HEK293T (cell line): ENCODE results near the gene HSDL1.

Experiments
- ARNT ChIP-seq: fragments of 450-650 bp; IDR thresholded peaks from 2 replicates; pipeline ENCODE4 v1.6.1; 2017; ENCODE audit warnings: mild to moderate bottlenecking
- BHLHE40 ChIP-seq: fragments of 450-650 bp; IDR thresholded peaks from 2 replicates; pipeline ENCODE4 v1.6.1; 2016; ENCODE audit warnings: mild to moderate bottlenecking, moderate library complexity, borderline replicate concordance
- ELF4 ChIP-seq: fragments of 450-650 bp; IDR thresholded peaks from 2 replicates; pipeline ENCODE4 v1.6.1; 2017; ENCODE audit warnings: antibody characterized with exemption
- FOXA1 ChIP-seq: fragments of 450-650 bp; IDR thresholded peaks from 2 replicates; pipeline ENCODE4 v1.6.1; 2016; ENCODE audit warnings: mild to moderate bottlenecking
- FOXK2 ChIP-seq: fragments of 450-650 bp; IDR thresholded peaks from 2 replicates; pipeline ENCODE4 v1.6.1; 2016; ENCODE audit warnings: mild to moderate bottlenecking
- FOXM1 ChIP-seq: fragments of 450-650 bp; IDR thresholded peaks from 2 replicates; pipeline ENCODE4 v1.6.1; 2017; ENCODE audit warnings: mild to moderate bottlenecking, borderline replicate concordance
- HDGF ChIP-seq: fragments of 450-650 bp; IDR thresholded peaks from 2 replicates; pipeline ENCODE4 v1.6.1; 2017; ENCODE audit warnings: antibody characterized with exemption, borderline replicate concordance
- PKNOX1 ChIP-seq: fragments of 450-650 bp; IDR thresholded peaks from 2 replicates; pipeline ENCODE4 v1.6.1; 2016
- TARDBP ChIP-seq: fragments of 450-650 bp; IDR thresholded peaks from 2 replicates; pipeline ENCODE4 v1.6.1; 2016
- ZNF384 ChIP-seq: fragments of 450-650 bp; IDR thresholded peaks from 2 replicates; pipeline ENCODE4 v1.6.1; 2016

GRCh38 chr16:84098939-84099338 lies 46.0 kb downstream of the HSDL1 start:
- no peak for TF ChIP-seq FOXK2
- no peak for TF ChIP-seq ZNF384
- TF ChIP-seq ARNT = no peak
- no peak for TF ChIP-seq ELF4
- TF ChIP-seq BHLHE40 = no peak
- no peak for TF ChIP-seq FOXA1
- TF ChIP-seq TARDBP = no peak
- TF ChIP-seq PKNOX1 = no peak
- no peak for TF ChIP-seq HDGF
- TF ChIP-seq FOXM1 = no peak
